Endothelial cell of umbilical vein (primary cell): Measurements from ENCODE around the gene DAZL. TPM values are rescaled to one million over a fixed set of nuclear protein-coding genes. Genes with fewer than 3 reads are reported as not detected.

Source experiments
- Bru-seq: library from RNA; stranded (reverse); fragments of 400-500 nt; gene quantifications from one replicate; lab custom pipeline; 2021; lab: Mats Ljungman, UMichigan
- BruChase-seq, 2 experiments: library from RNA; stranded (reverse); fragments of 400-500 nt; gene quantifications; one replicate each; lab custom pipeline; 2021; lab: Mats Ljungman, UMichigan
- BruUV-seq: library from RNA; stranded (reverse); fragments of 400-500 nt; replicated peaks from 2 replicates; lab custom pipeline; 2021; lab: Mats Ljungman, UMichigan
- CTCF ChIA-PET: fragments of 300-600, 350-600 bp; sonication (Branson Sonifier 250); formaldehyde crosslinking; loops from one replicate; lab custom pipeline; 2021; ENCODE audit warnings: antibody characterized with exemption, inconsistent platforms; lab: Charles Lee
- POLR2A ChIA-PET: fragments of 300-600, 350-600 bp; sonication (Branson Sonifier 250); formaldehyde crosslinking; loops from one replicate; lab custom pipeline; 2021; ENCODE audit warnings: antibody characterized with exemption, inconsistent platforms; lab: Charles Lee
- DNase-seq: peaks from one replicate; pipeline ENCODE4 v3.0.0-alpha.2; 2011; ENCODE audit warnings: low read depth, low spot score
- FAIRE-seq: peaks from 2 replicates; lab custom pipeline; 2011; peaks lifted over from hg19 to GRCh38; lab: Jason Lieb, UNC
- H2AFZ ChIP-seq: 2 replicates; pipeline ENCODE4 v1.6.0; 2012; ENCODE audit warnings: low read depth, low read length, control low read depth, inconsistent platforms
- H3K27ac ChIP-seq: 2 replicates; pipeline ENCODE4 v1.5.1; 2011; ENCODE audit warnings: low read depth, mild to moderate bottlenecking, control low read depth, low read length, moderate library complexity; ENCODE audit not compliant: insufficient read depth
- H3K27me3 ChIP-seq, 2 experiments: 2 replicates each; pipeline versions ENCODE4 v1.6.0 to v1.6.1; 2011; ENCODE audit warnings: low read length in 2 of 2, mixed read lengths in 1 of 2; ENCODE audit not compliant: control insufficient read depth in 2 of 2, insufficient read depth in 2 of 2
- H3K36me3 ChIP-seq, 2 experiments: 2 replicates in 1 of 2; 3 replicates in 1 of 2; pipeline ENCODE4 v1.5.1; 2011; ENCODE audit warnings: low read length in 2 of 2, mild to moderate bottlenecking in 1 of 2, moderate library complexity in 1 of 2; ENCODE audit not compliant: control insufficient read depth in 2 of 2, insufficient read depth in 2 of 2; ENCODE audit errors: extremely low read depth in 1 of 2
- H3K4me1 ChIP-seq: 3 replicates; pipeline ENCODE4 v1.5.1; 2011; ENCODE audit warnings: mild to moderate bottlenecking, low read length; ENCODE audit not compliant: control insufficient read depth, insufficient read depth; ENCODE audit errors: extremely low read depth
- H3K4me2 ChIP-seq: 2 replicates; pipeline ENCODE4 v1.6.1; 2011; ENCODE audit warnings: low read length, control low read depth, mixed read lengths; ENCODE audit not compliant: insufficient read depth
- H3K4me3 ChIP-seq, 3 experiments: fragments of 200-600 bp in 1 of 3; sonication (generic), shearing (Covaris generic) in 1 of 3; replicated peaks in 1 of 3; 2 replicates each; pipeline ENCODE4 v1.5.1; 2011 to 2016; ENCODE audit warnings: control low read depth in 3 of 3, low read length in 3 of 3, mild to moderate bottlenecking in 2 of 3, inconsistent platforms in 1 of 3, low read depth in 1 of 3, moderate library complexity in 1 of 3; ENCODE audit not compliant: insufficient read depth in 1 of 3
- H3K79me2 ChIP-seq: 2 replicates; pipeline ENCODE4 v1.6.0; 2012; ENCODE audit warnings: low read length, inconsistent platforms; ENCODE audit not compliant: control insufficient read depth, insufficient read depth
- H3K9ac ChIP-seq: replicated peaks from 2 replicates; pipeline ENCODE3; 2011; ENCODE audit warnings: low read length, control low read depth; ENCODE audit not compliant: insufficient read depth; ENCODE audit errors: extremely low read depth
- H3K9me1 ChIP-seq: replicated peaks from 3 replicates; pipeline ENCODE4 v1.6.0; 2011; ENCODE audit warnings: mild to moderate bottlenecking, low read length; ENCODE audit not compliant: control insufficient read depth, insufficient read depth; ENCODE audit errors: extremely low read depth
- H3K9me3 ChIP-seq: replicated peaks from 2 replicates; pipeline ENCODE4 v1.5.1; 2012; ENCODE audit warnings: low read length, inconsistent platforms; ENCODE audit not compliant: control insufficient read depth, insufficient read depth
- H4K20me1 ChIP-seq: replicated peaks from 2 replicates; pipeline ENCODE3; 2011; ENCODE audit warnings: mild to moderate bottlenecking, low read length; ENCODE audit not compliant: control insufficient read depth, insufficient read depth; ENCODE audit errors: extremely low read depth
- CTCF ChIP-seq, 2 donors: IDR thresholded peaks; 1 replicate in 1 of 2; 2 replicates in 1 of 2; pipeline ENCODE4 v1.5.1; 2011; ENCODE audit warnings: low read length in 2 of 2, mild to moderate bottlenecking in 2 of 2, moderate library complexity in 2 of 2, control low read depth in 1 of 2, inconsistent platforms in 1 of 2, low read depth in 1 of 2; ENCODE audit not compliant: insufficient read depth in 1 of 2; ENCODE audit errors: extremely low read depth in 1 of 2
- EZH2 ChIP-seq: IDR thresholded peaks from 2 replicates; pipeline ENCODE4 v1.6.1; 2012; ENCODE audit warnings: borderline replicate concordance, low read depth, mild to moderate bottlenecking, moderate library complexity, low read length, inconsistent platforms; ENCODE audit not compliant: severe bottlenecking
- FOS ChIP-seq: IDR thresholded peaks from 2 replicates; pipeline ENCODE4 v1.6.1; 2011; ENCODE audit warnings: mild to moderate bottlenecking, low read length, moderate library complexity, borderline replicate concordance; ENCODE audit not compliant: insufficient read depth
- GATA2 ChIP-seq: IDR thresholded peaks from 2 replicates; pipeline ENCODE4 v1.7.0; 2011; ENCODE audit warnings: low read depth, mild to moderate bottlenecking, moderate library complexity, mixed read lengths, low read length; ENCODE audit not compliant: insufficient read length, insufficient read depth
- JUN ChIP-seq: IDR thresholded peaks from 2 replicates; pipeline ENCODE4 v1.6.1; 2011; ENCODE audit warnings: borderline replicate concordance, low read depth; ENCODE audit not compliant: insufficient read length, insufficient read depth
- MAX ChIP-seq: IDR thresholded peaks from 2 replicates; pipeline ENCODE4 v1.6.1; 2011; ENCODE audit not compliant: insufficient read depth, insufficient read length
- MYC ChIP-seq: IDR thresholded peaks from one replicate; pipeline ENCODE4 v1.6.1; 2011; ENCODE audit warnings: mild to moderate bottlenecking, low read depth, low read length
- POLR2A ChIP-seq: IDR thresholded peaks from 2 replicates; pipeline ENCODE4 v1.6.1; 2012; ENCODE audit warnings: low read depth, mild to moderate bottlenecking, control low read depth, low read length
- POLR2AphosphoS5 ChIP-seq: IDR thresholded peaks from 2 replicates; pipeline ENCODE4 v1.6.1; 2012; ENCODE audit warnings: low read depth, mild to moderate bottlenecking, control low read depth, low read length, moderate library complexity; ENCODE audit not compliant: insufficient read depth
- dilution Hi-C: fragments of 300-500 bp; cut with MboI; formaldehyde crosslinking; loops from one replicate; pipeline ENCODE4 v1.15.0; 2019; ENCODE audit warnings: low sequenced_read_pairs; ENCODE audit not compliant: extremely low pct_ligation_motif_present
- intact Hi-C: fragments of 100-400 bp; cut with micrococcal nuclease; formaldehyde crosslinking; loops from one replicate; pipeline ENCODE4 v1.10.0; 2022
- long read RNA-seq: library from polyadenylated mRNA; stranded (forward); transcript quantifications from one replicate; pipeline ENCODE4 v2.0.0, GENCODE V29; 2021
- polyA minus RNA-seq, 3 experiments: library from RNA; depleted of rRNA, polyadenylated mRNA; stranded (reverse); fragments of >200 nt; gene quantifications; 1 replicate in 1 of 3; 2 replicates in 2 of 3; pipeline ENCODE4 v1.2.3, GENCODE V29; 2011
- polyA plus RNA-seq, 4 experiments: library from polyadenylated mRNA; depleted of rRNA in 3 of 4; stranded (reverse) in 3 of 4; unstranded in 1 of 4; fragments of >200 nt; gene quantifications; 2 replicates each; pipeline versions ENCODE4 v1.2.1 to v1.2.3, GENCODE V29; 2011 to 2012; ENCODE audit warnings: missing spikeins in 1 of 4
- total RNA-seq: library from RNA; stranded (reverse); gene quantifications from 2 replicates; pipeline ENCODE4 v1.2.3, GENCODE V29; 2021

DAZL gene, protein sequence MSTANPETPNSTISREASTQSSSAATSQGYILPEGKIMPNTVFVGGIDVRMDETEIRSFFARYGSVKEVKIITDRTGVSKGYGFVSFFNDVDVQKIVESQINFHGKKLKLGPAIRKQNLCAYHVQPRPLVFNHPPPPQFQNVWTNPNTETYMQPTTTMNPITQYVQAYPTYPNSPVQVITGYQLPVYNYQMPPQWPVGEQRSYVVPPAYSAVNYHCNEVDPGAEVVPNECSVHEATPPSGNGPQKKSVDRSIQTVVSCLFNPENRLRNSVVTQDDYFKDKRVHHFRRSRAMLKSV
- total RNA-seq (not detected in 2 replicates), polyA plus RNA-seq (not detected in 2 replicates), polyA minus RNA-seq (not detected in 2 replicates), Bru-seq, nascent RNA (not detected), BruChase-seq, experiment 1, labeled RNA remaining after a 6-hour chase (not detected), BruChase-seq, experiment 2, labeled RNA remaining after a 2-hour chase (not detected)
- polyA plus RNA-seq (2011; cell fraction: cytosol; rRNA removed): not detected in 2 replicates
- not detected in 2 replicates for polyA plus RNA-seq (2011; cell fraction: nucleus; rRNA removed)
- polyA plus RNA-seq (2012): not detected in 2 replicates
- polyA minus RNA-seq (2011; cell fraction: cytosol; rRNA and poly(A)+ RNA removed): not detected
- not detected in 2 replicates for polyA minus RNA-seq (2011; cell fraction: nucleus; rRNA and poly(A)+ RNA removed)
- long read RNA-seq: 0 reads

GRCh38 chr3:16604887-16605602, at the start of gene DAZL:
DAZL (minus strand) TSS chr3:16605423; CDS start chr3:16605205, 218 bp downstream.
- FAIRE-seq: no peak
- dilution Hi-C loops: no loop called here

More at GRCh38 chr3:16604887-16605602, at the start of gene DAZL:
- H3K9ac ChIP-seq: no peak within 1 kb of the TSS
- ChIA-PET POLR2A (no interaction called here), CTCF (no interaction called here)
- intact Hi-C loops: loop anchor here (5.0 to 10.0 kb wide), 3 partner anchors 222 to 500 kb away; no protein-coding TSS in a partner anchor
- peaks cover 0 to 6% of the 10 kb centered on the region in 2 experiments for H3K27me3 ChIP-seq
- H3K27ac ChIP-seq: no peak within 1 kb of the TSS
- no peak within 1 kb of the TSS for H3K4me2 ChIP-seq
- no peak for DNase-seq
- no TSS peak for BruUV-seq
- no peaks in the 10 kb centered on the region for H3K36me3 ChIP-seq
- no peak within 1 kb of the TSS for H2AFZ ChIP-seq
- no peak within 1 kb of the TSS for H3K4me3 ChIP-seq
- H4K20me1 ChIP-seq: no peaks in the 10 kb centered on the region
- TF ChIP-seq EZH2: no peak
- no peak for TF ChIP-seq FOS
- TF ChIP-seq MAX: no peak
- no peak for TF ChIP-seq MYC
- TF ChIP-seq POLR2A: no peak
- TF ChIP-seq GATA2: no peak
- TF ChIP-seq POLR2AphosphoS5: no peak
- no peak for TF ChIP-seq JUN
- TF ChIP-seq CTCF (IDR thresholded peaks at IDR 0.05; ENCODE audit: extremely low read depth in 1 of 2, insufficient read depth in 1 of 2, low read depth in 1 of 2, low read length in 2 of 2): no peak
- no peaks in the 10 kb centered on the region for H3K9me3 ChIP-seq
- H3K4me1 ChIP-seq: no peaks in the 10 kb centered on the region
- H3K9me1 ChIP-seq: no peaks in the 10 kb centered on the region
- no peaks in the 10 kb centered on the region for H3K79me2 ChIP-seq
